D721Med (cell line): ENCODE data around the gene UQCRFS1.
"Not testable (repeated sequence)": the region's sequence is repeated elsewhere in the genome, so short reads cannot be mapped to it uniquely, and the experiment has no call there.

Experiments used
- DNase-seq: peaks from one replicate; pipeline ENCODE4 v3.0.0; 2011; ENCODE audit warnings: low spot score; ENCODE audit not compliant: insufficient read length
- FAIRE-seq: peaks from 2 replicates; lab custom pipeline; 2011; peaks lifted over from hg19 to GRCh38; lab: Jason Lieb, UNC
- CTCF ChIP-seq: IDR thresholded peaks from 2 replicates; pipeline ENCODE4 v1.5.1; 2012; ENCODE audit warnings: mild to moderate bottlenecking, control low read depth; ENCODE audit not compliant: insufficient read depth; ENCODE audit errors: missing control alignments

Gene UQCRFS1

DNA sequence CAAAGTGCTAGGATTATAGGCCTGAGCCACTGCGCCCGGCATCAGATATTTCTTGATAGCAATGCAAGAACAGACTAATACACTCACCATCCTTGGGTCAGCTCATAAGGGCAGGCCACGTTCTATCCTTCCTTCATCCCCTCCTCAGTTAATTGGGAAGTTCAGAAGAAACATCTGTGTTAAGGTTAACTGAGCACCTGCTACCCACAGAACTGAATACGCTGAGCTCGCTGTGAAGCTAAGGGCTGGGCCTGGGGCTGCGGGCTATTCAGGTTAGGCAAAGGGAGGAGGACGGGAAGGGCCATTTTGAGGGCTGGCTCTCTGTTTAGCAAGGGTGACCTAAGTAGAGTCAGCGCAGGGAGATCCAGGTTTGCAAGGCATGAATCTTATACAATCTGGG, 43.0 kb upstream of the UQCRFS1 start:
- FAIRE-seq (no peak), DNase-seq (no peak)
- no peak for TF ChIP-seq CTCF

GRCh38 chr19:29255006-29255405, 42.1 kb upstream of the UQCRFS1 start:
- DNase-seq: no peak
- no peak for FAIRE-seq
- no peak for TF ChIP-seq CTCF

- DNase-seq, FAIRE-seq: not testable (repeated sequence)
These were observed 36.8 kb upstream of the UQCRFS1 start for GRCh38 chr19:29249798-29250197.

DNA sequence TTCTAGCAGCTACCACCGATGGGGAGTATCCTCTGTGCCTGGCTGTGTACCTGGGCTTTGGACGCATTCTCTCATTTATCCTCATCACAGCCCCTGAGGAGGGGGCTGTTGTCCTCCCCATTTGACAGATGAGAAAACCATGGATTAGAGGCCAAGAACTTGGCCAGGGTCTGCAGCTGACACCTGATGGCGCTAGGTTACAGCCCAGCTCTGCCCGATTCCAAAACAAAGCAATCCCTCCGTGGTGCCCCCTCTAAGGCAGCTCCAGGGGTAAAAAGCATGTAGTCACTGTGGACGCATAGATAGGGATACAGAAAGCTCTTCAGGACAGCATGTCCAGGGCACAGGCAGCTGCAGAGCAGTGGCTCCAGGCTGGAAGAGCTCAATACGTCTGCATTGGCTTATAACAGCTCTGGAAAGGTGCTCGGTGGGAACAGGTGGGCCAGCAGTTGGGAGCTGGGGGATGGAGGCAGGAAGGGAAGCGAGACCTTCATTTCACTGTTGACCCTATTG, 35.4 kb upstream of the UQCRFS1 start:
- DNase-seq: no peak
- no peak for FAIRE-seq
- no peak for TF ChIP-seq CTCF

GRCh38 chr19:29247872-29248271, 34.9 kb upstream of the UQCRFS1 start:
- no peak for DNase-seq
- FAIRE-seq: no peak
- no peak for TF ChIP-seq CTCF

GRCh38 chr19:29247471-29247870, 34.5 kb upstream of the UQCRFS1 start:
- TF ChIP-seq CTCF: no peak
- FAIRE-seq (no peak), DNase-seq (no peak)

DNA sequence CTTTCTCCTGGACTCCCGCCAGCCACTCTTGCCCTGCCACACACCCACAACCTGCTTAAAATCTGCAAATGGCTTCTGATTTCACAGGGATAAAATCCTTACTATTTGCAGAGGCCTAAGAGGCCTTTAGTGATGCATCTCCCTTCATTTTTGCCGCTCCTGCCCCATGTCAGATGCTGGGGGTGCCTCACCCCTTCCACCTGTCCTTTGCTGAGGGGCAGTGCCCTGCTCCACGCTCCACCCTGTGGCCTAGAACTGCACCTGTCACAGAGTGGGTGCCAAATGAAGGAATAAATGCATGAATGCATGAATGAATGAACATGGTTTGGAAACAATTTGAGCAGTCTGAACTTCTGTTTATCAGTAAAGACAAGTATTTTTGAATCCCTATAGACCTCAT, 34.1 kb upstream of the UQCRFS1 start:
- FAIRE-seq (no peak), DNase-seq (no peak)
- TF ChIP-seq CTCF: no peak

DNA sequence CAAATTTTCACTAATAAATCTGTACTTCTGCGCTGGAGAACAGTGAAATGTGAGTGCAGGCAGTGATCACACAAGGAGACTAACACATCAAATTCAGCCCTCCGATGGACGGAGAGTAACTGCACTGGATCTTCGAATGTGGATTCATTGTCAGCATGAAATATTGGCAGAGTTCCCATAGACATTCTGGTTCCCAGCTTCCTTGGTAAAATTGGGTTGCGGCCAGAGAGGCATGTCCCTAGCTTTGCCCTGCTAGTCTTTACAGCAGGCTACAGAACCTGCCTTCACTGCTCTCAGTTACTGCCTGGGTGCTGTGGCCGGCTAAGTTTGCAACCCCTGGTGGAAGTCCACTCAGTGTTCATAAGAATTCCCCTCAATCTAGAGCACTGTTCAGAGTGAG, 32.3 kb upstream of the UQCRFS1 start:
- no peak for TF ChIP-seq CTCF
- FAIRE-seq (no peak), DNase-seq (no peak)
